SK-N-MC (cell line): ENCODE results near the gene PPP1R12B.
A peak's percentile ranks its signal among the peaks of the same experiment; 100 is the strongest.
"Not testable (repeated sequence)": the region's sequence is repeated elsewhere in the genome, so short reads cannot be mapped to it uniquely, and the experiment has no call there.

Experiments
- DNase-seq: peaks from one replicate; pipeline ENCODE4 v3.0.0-alpha.2; 2011; ENCODE audit warnings: low read depth, low spot score
- H3K27ac ChIP-seq: fragments of 200-600 bp; sonication (generic); 2 replicates; pipeline ENCODE4 v1.5.1; 2016; ENCODE audit warnings: mixed run types
- H3K36me3 ChIP-seq: fragments of 200-600 bp; sonication (generic); 2 replicates; pipeline ENCODE4 v1.6.1; 2017; ENCODE audit warnings: antibody characterized with exemption, low read length, mixed read lengths; ENCODE audit not compliant: insufficient read depth
- H3K4me3 ChIP-seq: fragments of 200-600 bp; sonication (generic); 2 replicates; pipeline ENCODE4 v1.5.1; 2016
- H3K9ac ChIP-seq: fragments of 200-600 bp; sonication (generic); 2 replicates; pipeline ENCODE4 v1.8.0; 2017; ENCODE audit warnings: mixed run types, mixed read lengths; ENCODE audit not compliant: insufficient read length
- H3K9me3 ChIP-seq: fragments of 200-600 bp; sonication (generic); 2 replicates; pipeline ENCODE4 v1.6.1; 2017; ENCODE audit warnings: low read depth, mild to moderate bottlenecking, antibody characterized with exemption, low read length, moderate library complexity, mixed read lengths
- EZH2 ChIP-seq: fragments of 200-600 bp; sonication (generic); IDR thresholded peaks from one replicate; pipeline ENCODE4 v1.6.1; 2017; ENCODE audit warnings: antibody characterized with exemption
- FOXP2 ChIP-seq: optimal IDR thresholded peaks from 2 replicates; pipeline ENCODE3; 2011; ENCODE audit warnings: mild to moderate bottlenecking, moderate library complexity; ENCODE audit not compliant: insufficient read depth; ENCODE audit errors: extremely low read length, control extremely low read depth
- POLR2AphosphoS5 ChIP-seq: IDR thresholded peaks from 2 replicates; pipeline ENCODE4 v1.6.1; 2012; ENCODE audit warnings: mild to moderate bottlenecking, low read depth, low read length, borderline replicate concordance

PPP1R12B gene

DNA sequence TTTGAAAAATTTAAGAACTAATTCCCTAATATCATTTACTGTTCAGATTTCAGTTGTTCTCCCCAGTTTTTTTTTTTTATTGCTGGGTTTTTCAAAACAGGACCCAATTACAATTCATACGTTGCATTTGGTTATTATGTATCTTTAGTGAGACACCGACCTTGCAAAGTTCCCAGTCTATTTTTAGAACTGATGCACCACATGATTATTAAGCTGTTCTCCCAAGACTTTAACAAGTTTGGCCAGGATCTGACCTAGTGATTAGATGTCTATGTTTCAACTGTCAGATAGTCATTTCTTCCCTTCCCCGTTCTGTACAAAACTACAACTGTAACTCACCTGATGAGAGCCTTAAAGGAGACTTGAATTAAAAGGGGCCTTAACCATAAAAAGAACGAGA, 14.6 kb upstream of the PPP1R12B start:
- no peaks in the 10 kb centered on the region for H3K9me3 ChIP-seq
- H3K27ac ChIP-seq, result no peak overlapping the region
- no peak overlapping the region for H3K4me3 ChIP-seq
- peaks cover 70% of the 10 kb centered on the region for H3K36me3 ChIP-seq
- no peak for DNase-seq
- TF ChIP-seq EZH2 (no peak), FOXP2 (no peak), POLR2AphosphoS5 (no peak)
- no peak overlapping the region for H3K9ac ChIP-seq

GRCh38 chr1:202343652-202344349, 4.7 kb upstream of the PPP1R12B start:
- TF ChIP-seq EZH2 (no peak), FOXP2 (no peak), POLR2AphosphoS5 (no peak)
- Histone ChIP-seq H3K4me3 (peak overlapping the region; percentile 53), H3K36me3 (0 out of 2 replicates have a peak, but pooled peaks cover 2% of the 10 kb centered on the region), H3K27ac (0 out of 2 replicates have a peak overlapping the region, but pooled peaks have one; percentile 22), H3K9ac (peak overlapping the region; percentile 60), H3K9me3 (no peaks in the 10 kb centered on the region)
- no peak for DNase-seq

- Histone ChIP-seq H3K4me3 (peak overlapping the region; percentile 89), H3K27ac (peak overlapping the region; percentile 27; the same call in 1 of the 2 replicates), H3K36me3 (no peaks in the 10 kb centered on the region), H3K9me3 (no peaks in the 10 kb centered on the region), H3K9ac (peak overlapping the region; percentile 80)
- no peak for TF ChIP-seq POLR2AphosphoS5
- no peak for TF ChIP-seq EZH2
- TF ChIP-seq FOXP2, result no peak
- no peak for DNase-seq
Measured at GRCh38 chr1:202348005-202348508, 442 bp upstream of the PPP1R12B start.

DNA sequence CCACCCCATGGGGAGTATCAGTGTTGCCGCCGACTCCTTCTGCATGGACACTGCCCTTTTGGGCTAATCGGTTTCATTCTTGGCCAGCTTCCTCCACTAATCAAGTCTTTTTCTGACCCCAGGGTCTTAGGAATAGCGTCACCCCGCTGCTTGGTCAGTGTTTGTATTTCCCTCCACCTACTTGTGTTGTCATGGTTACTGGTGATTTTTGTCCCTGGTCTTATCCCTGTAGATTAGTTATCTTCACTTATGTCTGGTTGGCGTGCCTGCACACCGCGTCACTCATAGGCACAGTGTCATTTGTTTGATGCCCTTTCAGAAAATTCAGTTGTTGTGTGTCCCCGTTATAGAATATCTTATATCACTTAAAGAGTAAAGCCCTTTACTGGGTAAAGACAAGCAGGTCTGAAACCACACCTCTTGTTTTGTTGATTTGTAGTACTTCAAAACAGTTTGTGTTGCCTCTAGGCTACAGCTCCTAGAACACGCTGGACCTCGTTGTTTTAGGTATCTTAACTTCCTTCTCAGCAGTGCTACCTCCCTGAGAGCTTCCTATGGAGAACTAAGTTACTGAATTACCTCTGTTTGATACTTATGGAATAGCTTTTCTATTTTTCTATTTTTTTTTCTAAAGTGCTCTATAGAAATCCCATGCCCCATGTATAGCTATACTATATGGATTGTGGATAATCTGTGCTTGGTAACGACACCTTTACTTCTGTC, 868 bp downstream of the PPP1R12B start:
- Histone ChIP-seq H3K9me3 (no peaks in the 10 kb centered on the region), H3K9ac (peak overlapping the region; percentile 80), H3K4me3 (peak overlapping the region; percentile 89), H3K27ac (no peak overlapping the region), H3K36me3 (no peaks in the 10 kb centered on the region)
- TF ChIP-seq POLR2AphosphoS5 (no peak), EZH2 (no peak), FOXP2 (no peak)
- no peak for DNase-seq

- H3K9ac ChIP-seq, result no peak overlapping the region
- no peak for DNase-seq
- no peak for TF ChIP-seq POLR2AphosphoS5
- TF ChIP-seq EZH2, result no peak
- TF ChIP-seq FOXP2, result no peak
- H3K36me3 ChIP-seq, result no peaks in the 10 kb centered on the region
- no peak overlapping the region for H3K27ac ChIP-seq
- H3K4me3 ChIP-seq, result no peak overlapping the region
- H3K9me3 ChIP-seq, result no peaks in the 10 kb centered on the region
Measured at GRCh38 chr1:202351725-202352124, 3.2 kb downstream of the PPP1R12B start.

DNA sequence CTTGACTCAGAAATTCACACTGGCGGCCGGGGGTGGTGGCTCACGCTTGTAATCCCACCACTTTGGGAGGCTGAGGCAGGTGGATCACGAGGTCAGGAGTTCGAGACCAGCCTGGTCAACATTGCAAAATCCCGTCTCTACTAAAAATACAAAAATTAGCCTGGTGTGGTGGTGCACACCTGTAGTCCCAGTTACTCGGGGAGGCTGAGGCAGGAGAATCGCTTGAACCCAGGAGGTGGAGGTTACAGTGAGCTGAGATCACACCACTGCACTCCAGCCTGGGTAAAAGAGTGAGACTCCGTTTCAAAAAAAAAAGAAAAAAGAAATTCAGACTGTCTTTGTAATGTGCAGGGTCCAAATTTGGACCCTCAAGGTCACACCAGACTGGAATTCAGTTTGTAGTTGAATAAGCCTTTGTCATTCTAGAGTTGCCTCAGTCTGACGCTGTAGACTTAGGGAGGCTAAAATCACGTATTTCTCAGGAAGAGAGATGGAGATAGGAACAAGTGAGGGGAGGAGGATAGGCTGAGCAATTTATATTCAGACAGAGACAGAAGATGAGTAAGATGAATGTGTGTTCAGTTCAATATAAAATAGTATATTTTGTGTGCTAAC, 4.2 kb downstream of the PPP1R12B start:
- H3K9me3 ChIP-seq, H3K4me3 ChIP-seq, H3K27ac ChIP-seq, DNase-seq, H3K36me3 ChIP-seq, H3K9ac ChIP-seq: not testable (repeated sequence)

DNA sequence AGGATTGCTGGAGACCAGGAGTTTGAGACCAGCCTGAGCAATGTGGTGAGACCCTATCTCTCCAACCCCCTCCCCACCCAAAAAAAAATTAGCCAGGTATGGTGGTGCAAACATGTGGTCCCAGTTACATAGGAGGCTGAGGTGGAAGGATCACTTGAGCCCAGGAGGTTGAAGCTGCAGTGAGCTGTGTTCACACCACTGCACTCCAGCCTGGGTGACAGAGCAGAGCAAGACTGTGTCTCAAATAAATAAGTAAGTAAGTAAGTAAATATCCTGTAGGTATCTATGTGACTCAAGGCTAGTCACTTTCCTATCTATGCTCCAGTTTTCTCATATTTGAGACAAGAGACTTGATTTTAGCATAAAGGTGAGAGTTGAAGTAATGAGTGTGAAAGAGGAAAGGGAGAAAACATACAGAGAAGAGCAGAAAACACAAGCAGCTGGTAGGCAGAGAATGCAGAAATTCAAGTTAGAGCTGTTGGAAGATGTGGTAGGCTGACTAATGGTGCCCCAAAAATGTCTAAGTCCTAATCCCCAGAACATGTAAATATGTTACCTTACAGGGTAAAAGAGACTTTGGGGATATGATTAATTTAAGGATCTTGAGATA, 7.5 kb downstream of the PPP1R12B start:
- H3K27ac ChIP-seq, result no peak overlapping the region
- H3K36me3 ChIP-seq, result no peaks in the 10 kb centered on the region
- H3K9me3 ChIP-seq, result no peaks in the 10 kb centered on the region
- no peak for DNase-seq
- TF ChIP-seq POLR2AphosphoS5 (no peak), FOXP2 (no peak), EZH2 (no peak)
- H3K9ac ChIP-seq, result no peak overlapping the region
- H3K4me3 ChIP-seq, result no peak overlapping the region

- no peaks in the 10 kb centered on the region for H3K9me3 ChIP-seq
- no peak overlapping the region for H3K27ac ChIP-seq
- no peak overlapping the region for H3K9ac ChIP-seq
- TF ChIP-seq POLR2AphosphoS5, result no peak
- TF ChIP-seq EZH2, result no peak
- no peak for TF ChIP-seq FOXP2
- no peak for DNase-seq
- no peak overlapping the region for H3K4me3 ChIP-seq
- no peaks in the 10 kb centered on the region for H3K36me3 ChIP-seq
Measured at GRCh38 chr1:202357506-202357905, 9.0 kb downstream of the PPP1R12B start.
